Measurements from ENCODE around the gene TMEM91.
"Not testable (repeated sequence)": the region's sequence is repeated elsewhere in the genome, so short reads cannot be mapped to it uniquely, and the experiment has no call there.

The TMEM91 gene

DNA sequence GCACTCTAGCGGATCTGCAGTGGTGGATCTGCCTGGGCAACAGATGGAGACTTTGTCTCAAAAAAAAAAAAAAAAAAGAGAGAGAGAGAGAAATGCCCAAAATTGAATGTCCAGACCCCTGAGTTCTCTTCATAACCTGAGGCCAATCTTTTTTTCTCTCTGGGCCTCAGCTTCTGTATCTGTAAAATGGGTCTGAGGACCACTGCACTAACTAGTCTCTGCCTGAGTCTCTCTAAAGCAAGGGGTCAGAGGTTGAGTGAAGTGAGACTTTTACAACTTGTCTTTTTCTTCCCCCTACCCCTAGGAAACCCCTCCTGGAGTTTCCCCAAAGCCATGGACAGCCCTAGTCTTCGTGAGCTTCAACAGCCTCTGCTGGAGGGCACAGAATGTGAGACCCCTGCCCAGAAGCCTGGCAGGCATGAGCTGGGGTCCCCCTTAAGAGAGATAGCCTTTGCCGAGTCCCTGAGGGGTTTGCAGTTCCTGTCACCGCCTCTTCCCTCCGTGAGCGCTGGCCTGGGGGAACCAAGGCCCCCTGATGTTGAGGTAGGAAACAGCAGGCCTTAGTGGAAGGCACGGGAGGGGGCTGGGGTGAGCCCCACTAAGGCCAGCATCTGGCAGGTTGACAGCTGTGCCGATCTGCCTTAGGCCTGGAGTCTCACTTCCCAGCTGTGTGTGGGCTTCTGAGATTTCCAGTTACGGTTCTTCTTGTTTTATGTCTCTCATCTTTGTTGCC is 1.8 kb downstream of the TMEM91 start:
- DNase-seq (ENCODE audit: low read depth) = no peak

GRCh38 chr19:41381536-41381935 is 5.2 kb downstream of the TMEM91 start:
- DNase-seq (ENCODE audit: low read depth) = not testable (repeated sequence)

DNA sequence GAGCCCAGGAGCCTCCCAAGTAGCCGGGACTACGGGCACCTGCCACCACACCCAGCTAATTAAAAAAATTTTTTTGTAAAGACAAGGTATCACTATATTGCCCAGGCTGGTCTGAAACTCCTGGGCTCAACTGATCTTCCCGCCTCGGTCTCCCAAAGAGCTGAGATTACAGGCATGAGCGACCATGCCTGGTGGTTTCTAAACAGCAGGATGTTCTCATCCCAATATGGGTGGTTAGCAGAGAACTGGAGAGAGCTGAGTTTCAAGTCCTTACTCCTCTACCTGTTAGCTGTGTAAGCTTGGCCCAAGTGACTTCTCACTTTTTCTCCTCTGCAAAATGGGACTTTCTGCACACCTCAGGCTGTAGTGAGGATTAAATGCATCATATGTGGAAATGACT is 8.0 kb downstream of the TMEM91 start:
- DNase-seq (ENCODE audit: low read depth) = no peak

GRCh38 chr19:41386442-41386841 is 10.1 kb downstream of the TMEM91 start:
- DNase-seq (ENCODE audit: low read depth) = no peak

GRCh38 chr19:41391618-41392017 is 15.3 kb downstream of the TMEM91 start:
- DNase-seq (ENCODE audit: low read depth) = no peak

DNA sequence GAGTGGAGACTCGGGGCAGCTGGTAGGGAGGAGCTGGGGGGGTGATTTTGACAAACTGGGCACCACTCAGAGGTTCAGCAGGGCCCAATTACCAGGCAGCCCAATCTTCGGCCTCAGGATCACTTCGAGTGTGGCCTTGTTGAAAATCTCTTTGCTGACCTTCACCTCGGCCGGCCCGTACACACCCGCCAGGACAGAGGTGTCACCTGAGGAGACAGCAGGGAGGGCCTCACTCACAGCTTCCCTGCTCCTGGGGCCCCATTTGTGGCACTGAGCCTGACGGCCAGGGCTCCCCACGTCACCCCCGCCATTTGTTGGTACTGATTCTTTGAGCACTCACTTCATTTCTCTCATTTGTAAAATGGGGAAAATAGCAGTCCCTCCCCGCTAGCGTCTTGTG is 16.4 kb downstream of the TMEM91 start:
- no peak for DNase-seq (ENCODE audit: low read depth)

DNA sequence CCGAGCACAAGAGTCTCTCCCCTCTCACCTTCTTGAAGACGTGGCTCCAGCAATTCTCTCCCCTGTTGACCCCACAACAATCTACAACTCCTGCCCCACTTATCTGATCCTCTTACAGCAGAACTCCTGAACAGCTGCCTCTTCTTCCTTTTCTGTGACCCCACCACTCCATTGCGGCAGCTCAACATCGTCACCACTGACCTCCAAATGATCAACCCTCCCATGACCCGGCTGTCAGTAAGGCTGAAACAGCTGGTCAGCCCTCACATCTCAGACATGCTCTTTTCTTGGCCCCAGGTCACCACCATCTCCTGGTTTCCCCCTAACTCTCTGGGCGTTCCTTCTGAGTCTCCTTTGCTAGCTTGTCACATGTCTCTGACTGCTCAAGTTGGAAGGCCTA is 19.0 kb downstream of the TMEM91 start:
- no peak for DNase-seq (ENCODE audit: low read depth)

GRCh38 chr19:41397086-41398049 is 21.0 kb downstream of the TMEM91 start, which contains the start of the genes BCKDHA and EXOSC5:
Gene BCKDHA, plus strand, starts transcription at chr19:41397818. Its CDS starts 10 bp downstream, at chr19:41397828.
Gene EXOSC5, minus strand, starts transcription at chr19:41397359. Its CDS starts 31 bp downstream, at chr19:41397328.
- DNase-seq (ENCODE audit: low read depth) = peak; percentile 100

DNA sequence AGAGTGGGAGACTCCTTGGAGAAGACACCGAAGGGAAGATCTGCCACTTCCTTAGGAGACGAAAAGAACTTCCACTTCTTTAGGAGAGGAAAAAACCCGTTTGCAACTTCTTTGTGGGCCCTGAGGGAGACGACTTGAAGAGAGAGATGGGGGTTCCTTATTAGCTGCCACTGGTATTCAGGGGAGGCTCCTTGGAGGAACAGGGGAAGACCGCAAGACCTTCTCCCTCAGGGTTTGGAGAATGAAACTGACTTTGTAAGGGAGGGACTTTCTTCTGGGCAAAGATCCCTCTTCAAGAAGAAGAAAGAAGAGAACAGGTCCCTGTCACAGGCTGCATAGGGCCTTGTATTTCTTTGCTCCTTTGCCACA is 21.7 kb downstream of the TMEM91 start:
- no peak for DNase-seq (ENCODE audit: low read depth)

DNA sequence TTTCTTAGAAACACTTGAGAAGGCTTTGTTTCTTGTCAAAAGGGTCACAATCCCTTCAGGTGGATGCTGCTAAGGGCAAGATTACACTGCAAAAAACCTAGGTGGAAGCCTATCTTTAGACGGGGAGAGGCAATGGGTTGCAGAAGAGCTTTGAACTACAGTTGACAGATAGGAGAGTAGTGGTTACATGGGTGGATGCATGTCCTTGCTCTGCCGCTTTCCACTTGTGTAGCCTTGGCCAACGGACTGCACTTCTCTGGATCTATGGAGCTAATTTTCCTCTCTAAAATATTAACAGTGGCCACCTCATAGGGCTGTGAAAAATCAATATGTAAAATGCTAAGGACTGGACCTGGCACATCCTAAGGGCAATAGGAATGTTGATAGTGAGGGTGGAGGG is 22.3 kb downstream of the TMEM91 start:
- DNase-seq (ENCODE audit: low read depth) = no peak

DNA sequence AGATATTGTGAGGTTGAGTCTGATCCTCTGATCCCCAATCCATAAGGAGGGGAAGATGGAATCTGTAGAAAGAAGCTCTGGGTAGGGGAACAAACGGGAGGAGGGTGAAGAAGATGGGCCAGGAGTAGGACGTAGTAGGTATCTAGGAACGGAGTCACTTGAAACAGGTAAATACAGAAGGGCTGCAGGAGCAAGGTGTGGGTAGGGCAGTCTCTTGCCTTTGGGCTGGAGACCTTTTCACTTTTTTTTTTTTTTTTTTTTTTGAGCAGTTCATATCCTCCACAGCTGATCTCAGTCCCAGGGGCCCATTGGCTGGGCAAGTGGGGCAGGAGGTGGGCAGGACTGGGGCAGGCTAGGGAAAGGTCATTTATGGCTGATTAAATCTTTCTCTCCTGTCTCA is 22.8 kb downstream of the TMEM91 start:
- DNase-seq (ENCODE audit: low read depth) = no peak

- no peak for DNase-seq (ENCODE audit: low read depth)
Measured at GRCh38 chr19:41399525-41399924, 23.2 kb downstream of the TMEM91 start.

DNA sequence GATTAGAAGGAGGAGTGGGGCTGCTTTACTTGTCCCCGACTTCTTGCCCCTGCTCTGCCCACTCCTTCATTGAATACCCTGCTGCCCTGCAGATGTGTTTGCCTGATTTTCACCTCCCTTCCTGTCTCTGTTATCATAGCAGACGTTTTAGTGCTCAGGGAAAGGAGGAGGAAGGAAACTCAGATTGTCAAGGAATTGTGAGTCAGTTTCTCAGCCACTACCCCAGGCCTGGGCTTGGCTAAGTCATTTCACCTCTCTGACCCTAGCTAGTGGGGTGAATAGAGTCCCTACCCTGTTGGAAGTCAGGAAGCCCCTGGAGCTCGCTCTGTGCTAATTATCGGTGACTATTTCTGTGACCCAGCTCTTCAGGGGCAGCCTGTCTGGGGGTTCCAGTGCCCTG is 25.1 kb downstream of the TMEM91 start:
- DNase-seq (ENCODE audit: low read depth) = no peak

DNA sequence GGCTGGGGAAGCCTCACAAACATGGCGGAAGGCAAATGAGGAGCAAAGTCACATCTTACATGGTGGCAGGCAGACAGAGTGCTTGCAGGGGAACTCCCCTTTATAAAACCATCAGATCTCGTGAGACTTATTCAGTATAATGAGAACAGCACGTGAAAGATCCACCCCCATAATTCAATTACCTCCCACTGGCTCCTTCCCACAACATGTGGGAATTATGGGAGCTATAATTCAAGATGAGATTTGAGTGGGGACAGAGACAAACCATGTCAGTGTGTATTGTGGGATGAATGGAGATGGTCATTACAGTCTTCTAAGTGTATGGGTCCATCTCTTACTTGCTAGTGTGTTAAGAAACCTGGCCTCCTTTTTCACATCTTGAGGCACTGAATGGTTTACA is 25.7 kb downstream of the TMEM91 start:
- DNase-seq (ENCODE audit: low read depth) = no peak

DNA sequence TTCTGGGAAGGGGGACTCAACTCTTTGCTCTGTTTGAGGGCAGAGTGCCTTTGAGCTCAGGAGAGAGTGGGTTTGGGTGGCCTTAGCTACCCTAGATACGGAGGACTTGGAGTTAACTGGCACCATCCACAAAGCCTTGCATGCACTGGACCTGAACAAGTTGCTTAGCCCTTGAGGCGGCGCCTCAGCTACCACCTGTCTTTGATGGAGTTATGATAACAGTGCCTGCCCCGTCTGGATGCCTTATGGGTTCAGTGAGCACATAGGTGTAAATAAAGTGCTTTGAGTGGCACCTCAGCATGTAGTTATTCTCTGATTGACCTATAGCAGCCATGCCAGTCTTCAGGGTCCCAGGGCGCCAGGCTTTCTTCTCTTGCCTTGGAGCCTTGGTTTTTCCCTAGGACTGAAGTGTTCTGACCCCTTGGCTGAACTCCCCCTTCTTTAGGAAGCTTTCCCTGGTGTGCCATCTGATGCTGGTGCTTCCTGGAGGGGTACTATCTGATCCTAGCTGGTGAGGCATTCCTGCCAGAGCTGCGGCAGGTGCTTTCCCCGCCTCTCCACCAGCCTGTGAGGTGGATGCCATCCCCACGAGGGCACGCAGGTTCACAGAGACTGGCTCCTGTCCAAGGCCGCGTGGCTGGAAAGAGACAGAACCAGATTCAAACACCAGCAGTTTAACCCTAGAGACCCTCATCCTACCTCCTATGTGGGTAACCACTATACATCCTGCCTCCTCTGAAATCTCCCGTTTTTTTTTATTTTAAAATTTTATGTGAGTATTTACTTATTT is 27.0 kb downstream of the TMEM91 start:
- no peak for DNase-seq (ENCODE audit: low read depth)

DNA sequence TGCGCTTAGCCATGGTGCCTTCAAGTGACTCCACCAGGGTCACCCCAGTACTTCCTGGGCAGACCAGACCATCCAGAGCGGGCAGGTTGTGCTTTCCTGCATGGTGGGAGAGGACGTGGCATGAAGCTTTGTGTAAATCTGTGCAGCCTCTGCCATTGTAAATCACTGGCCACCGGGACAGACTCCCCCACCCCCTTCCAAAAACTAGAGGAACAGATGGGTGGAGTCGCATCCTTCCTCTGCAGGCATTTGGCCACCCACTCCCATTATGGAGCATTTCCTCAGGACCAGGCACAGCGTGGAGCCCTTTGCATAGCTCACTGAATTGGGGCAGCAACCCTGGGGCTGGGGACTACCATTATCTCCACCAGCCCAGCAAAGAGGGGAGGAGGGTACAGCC is 29.4 kb downstream of the TMEM91 start:
- DNase-seq (ENCODE audit: low read depth) = no peak

GRCh38 chr19:41407271-41407670 is 30.9 kb downstream of the TMEM91 start:
- DNase-seq (ENCODE audit: low read depth) = no peak

GRCh38 chr19:41408256-41408655 is 31.9 kb downstream of the TMEM91 start:
- no peak for DNase-seq (ENCODE audit: low read depth)

- not testable (repeated sequence) for DNase-seq (ENCODE audit: low read depth)
Measured at GRCh38 chr19:41408846-41409245, 32.5 kb downstream of the TMEM91 start.

GRCh38 chr19:41409288-41409687 is 33.0 kb downstream of the TMEM91 start:
- no peak for DNase-seq (ENCODE audit: low read depth)

- no peak for DNase-seq (ENCODE audit: low read depth)
Measured at GRCh38 chr19:41410336-41411054, 34.2 kb downstream of the TMEM91 start.

Data from HS-27A (cell line).